ENCODE data around the gene TMEM163. TPM values are rescaled to one million over a fixed set of nuclear protein-coding genes. Genes with fewer than 3 reads are reported as not detected.

Gene TMEM163
- total RNA-seq, 2 donors from 2014 or later: 0.14 to 2.5 TPM

- Histone ChIP-seq H3K4me1 (ENCODE audit: control insufficient read depth in 1 of 2, low read depth in 2 of 2) (no peaks in the 10 kb centered on the region), H3K9me3 (no peaks in the 10 kb centered on the region), H3K27me3 (replicated peaks; ENCODE audit: insufficient read depth) (no peaks in the 10 kb centered on the region), H3K27ac (no peak overlapping the region), H3K36me3 (peaks cover 3% of the 10 kb centered on the region), H3K4me3 (no peak overlapping the region)
- TF ChIP-seq CTCF (IDR thresholded peaks at IDR 0.05): no peak
- ATAC-seq (ENCODE audit: insufficient number of reproducible peaks, low FRiP score, low read depth): no peak
- DNase-seq (ENCODE audit: low spot score): no peak
Observed at GRCh38 chr2:134435936-134436335, 282.9 kb downstream of the TMEM163 start.

- Histone ChIP-seq H3K27me3 (replicated peaks; ENCODE audit: insufficient read depth) (no peaks in the 10 kb centered on the region), H3K4me1 (ENCODE audit: control insufficient read depth in 1 of 2, low read depth in 2 of 2) (no peaks in the 10 kb centered on the region), H3K27ac (no peak overlapping the region), H3K9me3 (no peaks in the 10 kb centered on the region), H3K4me3 (no peak overlapping the region), H3K36me3 (peaks cover 3% of the 10 kb centered on the region)
- no peak for DNase-seq (ENCODE audit: low spot score)
- ATAC-seq (ENCODE audit: insufficient number of reproducible peaks, low FRiP score, low read depth): no peak
- no peak for TF ChIP-seq CTCF (IDR thresholded peaks at IDR 0.05)
Observed at GRCh38 chr2:134435505-134435904, 283.3 kb downstream of the TMEM163 start.

GRCh38 chr2:134433979-134434378 is 284.8 kb downstream of the TMEM163 start:
- no peaks in the 10 kb centered on the region for H3K27me3 ChIP-seq (replicated peaks; ENCODE audit: insufficient read depth)
- no peak overlapping the region for H3K4me3 ChIP-seq
- no peak for TF ChIP-seq CTCF (IDR thresholded peaks at IDR 0.05)
- peaks cover 4% of the 10 kb centered on the region for H3K36me3 ChIP-seq
- no peaks in the 10 kb centered on the region for H3K9me3 ChIP-seq
- H3K4me1 ChIP-seq (ENCODE audit: control insufficient read depth in 1 of 2, low read depth in 2 of 2): no peaks in the 10 kb centered on the region
- H3K27ac ChIP-seq: no peak overlapping the region
- DNase-seq (ENCODE audit: low spot score) (no peak), ATAC-seq (ENCODE audit: insufficient number of reproducible peaks, low FRiP score, low read depth) (no peak)

- peaks cover 5% of the 10 kb centered on the region for H3K36me3 ChIP-seq
- DNase-seq (ENCODE audit: low spot score): no peak
- no peak overlapping the region for H3K4me3 ChIP-seq
- H3K27ac ChIP-seq: no peak overlapping the region
- no peak for ATAC-seq (ENCODE audit: insufficient number of reproducible peaks, low FRiP score, low read depth)
- H3K27me3 ChIP-seq (replicated peaks; ENCODE audit: insufficient read depth): no peaks in the 10 kb centered on the region
- TF ChIP-seq CTCF (IDR thresholded peaks at IDR 0.05): no peak
- H3K9me3 ChIP-seq: no peaks in the 10 kb centered on the region
- H3K4me1 ChIP-seq (ENCODE audit: control insufficient read depth in 1 of 2, low read depth in 2 of 2): no peaks in the 10 kb centered on the region
Observed at GRCh38 chr2:134433469-134433868, 285.3 kb downstream of the TMEM163 start.

- Histone ChIP-seq H3K4me3 (no peak overlapping the region), H3K27me3 (replicated peaks; ENCODE audit: insufficient read depth) (no peaks in the 10 kb centered on the region), H3K27ac (no peak overlapping the region), H3K36me3 (peaks cover 5% of the 10 kb centered on the region), H3K4me1 (ENCODE audit: control insufficient read depth in 1 of 2, low read depth in 2 of 2) (peaks cover 0 to under 1% of the 10 kb centered on the region in 2 donors), H3K9me3 (no peaks in the 10 kb centered on the region)
- no peak for ATAC-seq (ENCODE audit: insufficient number of reproducible peaks, low FRiP score, low read depth)
- TF ChIP-seq CTCF (IDR thresholded peaks at IDR 0.05): no peak
- DNase-seq (ENCODE audit: low spot score): no peak
Observed at GRCh38 chr2:134432435-134432883, 286.3 kb downstream of the TMEM163 start.

Data from thoracic aorta (tissue), 2 donors.